Measurements from ENCODE around the gene DPM1. TPM values are rescaled to one million over a fixed set of nuclear protein-coding genes. Genes with fewer than 3 reads are reported as not detected.

DPM1 gene
- total RNA-seq, 4 donors from 2014 or later, result 40.6 to 73.7 (median 48.6) TPM

DNA sequence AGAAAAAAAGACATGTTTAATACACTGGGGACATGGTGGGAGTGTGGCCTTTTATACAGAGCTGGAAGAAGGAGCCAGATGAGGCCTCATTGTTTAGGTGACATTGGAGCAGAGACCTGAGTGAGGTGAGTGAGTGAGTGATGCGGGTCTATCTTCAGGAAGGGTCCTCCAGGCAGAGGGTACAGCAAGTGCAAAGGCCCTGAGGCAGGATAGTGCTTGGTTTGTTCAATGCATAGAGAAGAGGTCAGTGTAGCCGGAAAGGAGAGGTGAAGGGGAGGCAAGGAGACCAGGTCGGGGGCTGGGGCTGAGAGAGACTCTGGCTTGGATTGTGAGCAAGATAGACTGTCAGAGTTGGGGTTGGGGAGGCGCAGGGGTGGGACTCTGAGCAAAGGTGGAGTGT, 41.0 kb upstream of the DPM1 start:
- no peak for TF ChIP-seq CTCF (IDR thresholded peaks at IDR 0.05; ENCODE audit: low read depth)

- no peak for TF ChIP-seq CTCF (IDR thresholded peaks at IDR 0.05; ENCODE audit: low read depth)
Measured at GRCh38 chr20:50996901-50997865, 38.9 kb upstream of the DPM1 start.

DNA sequence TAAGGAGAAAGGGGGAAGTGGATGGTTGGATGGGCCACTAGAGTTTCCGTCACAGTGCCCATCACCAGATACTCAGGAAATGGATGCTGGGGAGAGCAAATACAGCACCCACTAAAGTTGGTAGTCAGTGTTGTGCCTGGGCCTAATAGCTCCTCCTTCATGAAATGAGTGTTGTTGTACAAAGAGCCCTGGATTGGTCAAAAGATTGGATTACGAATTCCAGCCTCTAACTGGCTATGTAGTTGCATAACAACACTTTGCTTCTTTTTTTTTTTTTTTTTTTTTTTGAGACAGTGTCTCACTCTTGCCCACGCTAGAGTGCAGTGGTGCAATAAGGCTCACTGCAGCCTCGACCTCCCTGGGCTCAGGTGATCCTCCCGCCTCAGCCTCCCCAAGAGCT, 37.2 kb upstream of the DPM1 start:
- no peak for TF ChIP-seq CTCF (IDR thresholded peaks at IDR 0.05; ENCODE audit: low read depth)

- no peak for TF ChIP-seq CTCF (IDR thresholded peaks at IDR 0.05; ENCODE audit: low read depth)
Measured at GRCh38 chr20:50993876-50994275, 35.5 kb upstream of the DPM1 start.

- TF ChIP-seq CTCF (IDR thresholded peaks at IDR 0.05; ENCODE audit: low read depth), result no peak
Measured at GRCh38 chr20:50992733-50993457, 34.6 kb upstream of the DPM1 start.

- no peak for TF ChIP-seq CTCF (IDR thresholded peaks at IDR 0.05; ENCODE audit: low read depth)
Measured at GRCh38 chr20:50992336-50992732, 34.0 kb upstream of the DPM1 start.

DNA sequence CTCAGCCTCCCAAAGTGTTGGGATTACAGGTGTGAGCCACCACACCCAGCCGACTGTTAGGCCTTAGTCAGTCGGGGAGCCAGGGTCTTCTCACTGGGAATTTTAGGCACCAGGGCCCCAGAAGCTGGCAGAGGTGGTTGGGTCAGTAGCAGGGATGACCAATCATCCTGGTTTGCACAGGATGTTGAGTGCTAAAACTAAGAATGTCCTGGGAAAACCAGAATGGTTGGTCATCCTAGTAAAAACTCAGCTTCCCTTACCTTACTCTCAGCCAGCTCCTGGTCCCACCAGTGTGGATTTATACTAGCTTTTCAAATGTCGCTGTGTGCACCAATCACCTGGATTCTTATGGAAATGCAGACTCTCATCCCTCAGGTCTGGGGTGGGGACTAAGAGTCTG, 32.7 kb upstream of the DPM1 start:
- no peak for TF ChIP-seq CTCF (IDR thresholded peaks at IDR 0.05; ENCODE audit: low read depth)
